Right kidney (tissue), 1 donor: ENCODE data around the gene GNA12.
"Not testable (repeated sequence)": the region's sequence is repeated elsewhere in the genome, so short reads cannot be mapped to it uniquely, and the experiment has no call there.

Experiments used
- DNase-seq: peaks from one replicate; pipeline ENCODE4 v3.0.0-alpha.2; 2016

The GNA12 gene

DNA sequence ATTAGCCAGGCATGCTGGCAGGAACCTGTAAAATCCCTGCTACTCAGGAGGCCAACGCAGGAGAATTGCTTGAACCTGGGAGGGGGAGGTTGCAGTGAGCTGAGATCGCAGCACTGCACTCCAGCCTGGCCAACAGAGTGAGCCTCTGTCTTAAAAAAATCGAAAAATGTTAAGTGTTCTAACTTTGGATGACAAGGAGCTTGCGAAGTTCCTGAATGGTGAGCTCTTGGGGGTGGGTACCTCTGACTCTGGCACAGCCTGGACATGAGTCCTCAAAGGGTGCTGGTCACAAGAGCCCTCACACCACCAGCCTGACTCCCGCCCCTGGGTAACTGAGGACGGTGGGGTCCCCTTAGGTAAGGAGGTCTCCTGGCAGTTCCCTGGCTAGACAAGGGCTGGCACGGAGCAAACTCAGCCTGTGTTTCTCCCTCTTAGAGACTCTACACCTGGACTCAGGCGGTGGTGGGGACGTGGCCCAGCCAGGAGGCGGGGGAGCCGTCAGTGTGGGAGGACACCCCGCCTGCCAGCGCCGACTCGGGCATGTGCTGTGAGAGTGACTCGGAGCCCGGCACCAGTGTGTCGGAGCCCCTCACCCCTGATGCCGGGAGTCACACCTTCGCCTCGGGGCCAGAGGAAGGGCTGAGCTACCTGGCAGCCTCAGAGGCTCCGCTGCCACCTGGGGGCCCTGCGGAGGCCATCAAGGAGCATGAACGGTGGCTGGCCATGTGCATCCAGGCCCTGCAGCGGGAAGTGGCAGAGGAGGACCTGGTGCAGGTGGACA is 132.0 kb downstream of the GNA12 start:
- no peak for DNase-seq

DNA sequence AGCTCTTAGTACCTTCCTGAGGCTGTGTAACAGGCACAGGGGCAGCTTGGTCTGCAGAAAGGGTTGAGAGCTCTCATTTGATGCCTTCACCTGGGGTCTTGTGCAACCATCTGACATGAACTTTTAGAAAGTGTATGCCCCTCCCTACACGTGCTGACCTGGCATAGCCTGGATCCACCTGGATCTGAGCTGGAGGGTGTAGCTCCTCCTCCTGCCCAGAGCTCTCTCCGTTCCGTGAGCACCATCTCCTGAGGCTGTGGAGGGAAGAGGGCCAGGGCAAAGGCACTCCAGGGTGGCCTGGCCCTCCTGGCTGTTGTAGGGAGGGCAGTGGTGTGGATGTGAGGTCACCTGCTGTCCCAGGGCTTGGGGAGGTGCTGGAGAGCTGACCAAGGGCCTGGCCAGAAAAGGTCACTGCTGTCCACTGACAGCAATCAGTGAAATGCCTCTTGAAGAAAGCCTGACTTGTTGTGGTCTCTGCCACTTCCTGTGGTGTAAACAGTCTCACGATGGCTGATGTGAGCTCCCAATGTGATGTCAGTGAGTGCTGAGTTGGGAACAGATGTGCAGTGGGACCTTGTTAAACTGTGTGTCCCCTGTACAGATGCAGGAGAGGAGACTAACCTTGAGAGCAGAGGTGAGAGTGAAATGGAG is 133.1 kb downstream of the GNA12 start:
- no peak for DNase-seq

DNA sequence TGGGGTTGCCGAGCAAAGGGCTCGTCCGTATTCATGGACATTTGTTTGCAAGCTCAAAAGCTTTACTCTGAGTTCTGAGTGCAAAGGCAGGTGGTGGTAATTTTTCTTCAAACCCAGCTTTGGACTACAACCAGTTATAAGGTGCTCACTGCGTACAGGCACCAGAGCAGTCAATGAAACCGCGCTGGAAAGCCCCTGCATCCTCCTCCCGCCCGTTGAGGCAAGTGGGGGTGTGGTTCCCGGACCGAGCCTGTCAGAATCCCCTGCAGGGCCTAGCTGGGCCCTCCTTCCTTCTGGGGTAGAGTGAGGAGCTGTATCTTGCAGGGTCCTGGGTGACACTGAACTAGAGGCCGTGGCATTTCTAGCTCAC is 133.8 kb downstream of the GNA12 start:
- DNase-seq: no peak

DNA sequence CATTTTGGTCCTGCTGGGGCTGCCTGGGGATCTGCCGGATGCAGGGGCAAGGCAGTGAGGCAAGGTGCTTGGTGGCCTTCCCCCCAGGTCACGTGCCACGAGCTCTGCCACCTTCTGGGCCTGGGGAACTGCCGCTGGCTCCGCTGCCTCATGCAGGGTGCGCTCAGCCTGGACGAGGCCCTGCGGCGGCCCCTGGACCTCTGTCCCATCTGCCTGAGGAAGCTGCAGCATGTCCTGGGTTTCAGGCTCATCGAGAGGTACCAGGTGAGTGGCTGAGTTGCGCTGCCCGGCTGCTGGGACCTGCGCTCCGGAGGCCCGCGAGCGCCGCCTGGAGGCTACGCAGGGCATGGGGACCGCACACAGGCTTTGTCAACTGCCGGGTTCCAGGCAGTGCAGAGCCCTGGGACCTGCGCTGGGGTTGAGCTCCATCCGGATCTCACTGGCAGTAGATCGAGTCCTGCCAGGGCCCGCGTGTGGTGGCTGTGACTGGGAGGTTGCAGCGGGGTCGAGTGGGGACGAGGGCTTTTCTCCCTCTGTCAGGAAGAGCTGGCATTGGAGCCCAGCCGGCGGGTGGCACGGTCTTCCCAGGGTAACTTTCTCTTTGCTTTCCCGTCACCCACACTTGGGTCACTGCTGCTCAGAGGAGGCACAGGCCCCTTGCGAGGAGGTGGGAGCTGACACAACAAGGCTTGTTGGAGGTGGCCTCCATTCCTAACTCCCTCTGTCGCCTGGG is 134.4 kb downstream of the GNA12 start:
- DNase-seq: peak; percentile 72

DNA sequence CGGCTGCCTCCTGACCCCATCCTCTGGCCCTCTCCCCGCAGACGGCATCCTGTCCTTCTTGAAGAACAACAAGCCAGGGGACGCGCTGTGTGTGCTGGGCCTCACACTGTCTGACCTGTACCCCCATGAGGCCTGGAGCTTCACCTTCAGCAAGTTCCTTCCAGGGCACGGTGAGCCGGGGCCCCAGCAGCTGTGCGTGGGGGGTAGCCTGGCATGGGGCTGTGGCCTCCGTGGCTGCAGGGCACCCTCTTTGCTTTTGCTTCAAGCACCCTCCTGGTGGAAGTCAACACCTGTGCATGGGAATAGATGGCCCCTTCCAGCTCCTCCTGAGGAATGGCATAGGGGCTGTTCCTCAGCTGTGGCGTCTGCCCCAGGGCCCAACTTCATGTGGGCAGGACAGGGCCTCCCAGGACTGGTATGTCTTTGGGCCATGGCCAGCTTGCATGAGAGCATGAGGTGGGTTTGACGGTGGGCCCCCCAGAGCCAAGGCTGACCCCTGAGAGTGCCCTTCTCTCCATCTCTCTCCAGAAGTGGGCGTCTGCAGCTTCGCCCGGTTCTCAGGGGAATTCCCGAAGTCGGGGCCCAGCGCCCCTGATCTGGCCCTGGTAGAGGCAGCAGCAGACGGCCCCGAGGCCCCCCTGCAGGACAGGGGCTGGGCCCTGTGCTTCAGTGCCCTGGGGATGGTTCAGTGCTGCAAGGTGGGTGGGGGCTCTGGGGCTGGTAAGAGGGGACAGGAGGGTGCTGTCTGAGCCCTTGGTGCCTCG is 135.4 kb downstream of the GNA12 start:
- DNase-seq: no peak

DNA sequence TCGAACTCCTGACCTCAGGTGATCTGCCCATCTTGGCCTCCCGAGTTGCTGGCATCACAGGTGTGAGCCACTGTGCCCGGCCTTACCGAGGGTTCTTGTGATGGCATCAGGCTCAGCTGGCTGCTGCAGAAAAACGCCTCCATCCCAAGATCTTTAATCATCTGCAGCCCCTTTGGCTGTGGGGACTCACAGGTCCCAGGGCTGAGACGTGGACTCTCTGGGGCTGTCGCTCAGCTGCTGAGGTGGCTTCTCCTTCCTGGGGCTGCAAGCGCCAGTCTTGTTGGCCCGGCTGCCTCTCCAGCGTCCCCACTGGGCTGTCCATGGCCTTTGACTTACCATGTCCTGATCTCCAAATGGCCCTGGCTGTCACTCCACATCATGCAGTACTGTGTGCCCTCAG is 136.1 kb downstream of the GNA12 start:
- no peak for DNase-seq

DNA sequence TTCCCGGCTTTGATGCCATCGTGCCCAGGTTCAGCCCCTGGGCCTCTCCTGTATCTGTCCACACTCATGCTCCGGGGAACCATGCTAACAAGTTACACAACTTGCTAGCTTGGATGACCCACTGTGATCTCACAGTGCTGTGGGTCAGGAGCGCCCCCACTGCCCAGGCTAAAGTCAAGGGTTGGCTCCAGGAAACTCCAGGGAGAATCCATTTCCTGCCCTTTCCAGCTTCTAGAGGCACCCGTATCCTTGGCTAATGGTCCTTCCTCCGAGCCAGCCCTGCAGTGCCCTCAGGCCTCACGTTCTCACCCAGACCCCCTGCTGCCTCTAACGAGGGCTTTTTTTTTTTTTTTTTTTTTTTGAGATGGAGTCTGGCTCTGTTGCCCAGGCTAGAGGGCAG is 136.6 kb downstream of the GNA12 start:
- DNase-seq: no peak

DNA sequence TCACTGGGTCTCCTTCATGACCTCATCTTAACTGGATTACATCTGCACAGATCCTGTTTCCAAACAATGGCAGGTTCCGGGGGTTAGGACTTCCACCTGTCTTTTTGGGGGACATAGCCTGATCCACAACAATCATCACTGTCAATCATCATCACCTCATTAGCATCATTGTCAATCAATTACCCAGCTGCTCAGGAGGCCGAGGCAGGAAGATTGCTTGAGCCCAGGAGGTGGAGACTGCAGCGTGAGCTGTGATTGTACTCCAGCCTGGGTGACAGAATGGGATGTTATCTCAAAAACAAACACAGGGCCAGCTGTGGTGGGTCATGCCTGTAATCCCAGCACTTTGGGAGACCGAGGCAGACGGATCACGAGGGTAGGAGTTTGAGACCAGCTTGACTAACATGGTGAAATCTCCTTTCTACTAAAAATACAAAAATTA is 137.4 kb downstream of the GNA12 start:
- DNase-seq: no peak

DNA sequence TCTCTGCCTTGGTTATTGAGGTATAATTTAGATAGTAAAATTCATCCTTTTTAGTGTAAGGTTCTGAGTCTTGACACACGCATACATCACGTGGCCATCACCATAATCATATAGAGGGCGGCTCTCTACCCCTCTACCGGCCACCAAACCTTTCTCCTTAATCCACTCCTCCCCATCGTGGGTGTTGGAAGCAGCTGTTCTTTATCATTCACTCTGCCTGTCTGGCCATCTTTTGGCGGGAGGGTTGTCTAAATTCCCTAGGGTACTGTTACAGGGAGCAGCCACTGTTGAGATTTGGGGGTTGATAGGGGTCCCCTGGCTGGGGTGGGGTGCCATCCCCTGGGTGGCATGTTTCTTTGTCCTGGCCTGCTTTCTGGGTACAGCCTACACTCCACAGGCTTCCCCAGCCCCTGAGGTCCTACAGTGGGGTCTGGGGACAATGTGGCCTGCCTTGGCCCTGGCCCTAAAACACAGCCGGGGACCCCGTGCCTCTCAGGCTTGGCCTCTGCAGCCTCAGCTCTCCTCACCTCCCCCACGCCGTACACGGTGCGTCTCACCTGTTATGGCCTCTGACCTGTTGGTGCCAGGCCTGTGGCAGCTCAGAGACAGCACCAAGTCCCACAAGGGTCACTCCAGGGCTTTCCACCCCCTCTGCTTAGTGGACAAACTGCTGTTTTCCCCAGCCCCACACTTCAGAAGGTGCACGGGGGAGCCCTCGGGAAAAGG is 138.6 kb downstream of the GNA12 start:
- no peak for DNase-seq

DNA sequence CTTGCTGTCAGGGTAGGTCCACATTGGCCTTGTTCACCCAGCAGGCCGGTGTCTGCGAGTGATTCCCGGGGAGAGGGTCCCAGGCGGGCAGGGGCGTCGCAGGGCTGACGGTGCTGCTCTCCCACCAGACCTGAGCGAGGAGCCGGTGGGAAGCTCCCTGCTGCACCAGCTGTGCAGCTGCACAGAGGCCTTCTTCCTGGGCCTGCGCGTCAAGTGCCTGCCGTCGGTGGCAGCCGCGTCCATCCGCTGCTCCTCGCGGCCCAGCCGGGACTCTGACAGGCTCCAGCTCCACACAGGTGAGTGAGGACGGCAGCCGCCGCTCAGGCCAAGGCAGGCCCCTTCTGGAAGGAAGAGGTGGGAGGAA is 141.5 kb downstream of the GNA12 start:
- no peak for DNase-seq

DNA sequence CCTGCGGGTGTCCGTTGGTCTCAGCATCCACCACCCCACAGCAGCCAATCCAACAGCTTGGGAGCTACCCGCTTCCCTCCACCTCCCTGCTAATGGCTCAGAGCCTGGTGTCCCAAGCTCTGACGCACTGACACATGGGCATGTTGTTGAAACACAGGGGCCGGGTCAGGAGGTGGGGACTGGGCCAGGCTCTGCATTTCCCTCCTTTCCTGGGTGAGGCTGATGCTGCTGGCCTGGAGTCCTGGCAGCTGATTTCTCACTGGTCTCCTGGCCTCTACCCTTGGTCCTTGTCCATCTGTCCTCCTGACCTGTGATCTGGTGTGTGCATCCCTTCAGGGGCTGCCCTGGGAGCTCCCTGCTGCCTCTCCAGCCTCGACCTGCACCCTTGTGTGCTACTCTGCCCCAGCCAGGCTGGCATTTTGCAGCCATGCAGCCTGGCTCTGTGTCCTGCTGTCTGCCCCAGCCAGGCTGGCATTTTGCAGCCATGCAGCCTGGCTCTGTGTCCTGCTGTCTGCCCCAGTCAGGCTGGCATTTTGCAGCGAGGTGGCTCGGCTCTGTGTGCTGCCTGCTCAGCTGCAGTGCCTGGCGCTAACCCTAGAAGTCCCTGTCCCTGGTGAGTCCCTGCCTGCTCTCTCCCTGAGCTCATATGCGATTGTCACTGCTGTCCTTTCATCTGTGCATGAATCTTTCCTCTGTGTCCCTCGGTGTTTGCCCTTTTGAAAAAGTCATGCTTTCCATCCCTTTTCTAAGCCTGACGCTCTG is 142.1 kb downstream of the GNA12 start:
- no peak for DNase-seq

DNA sequence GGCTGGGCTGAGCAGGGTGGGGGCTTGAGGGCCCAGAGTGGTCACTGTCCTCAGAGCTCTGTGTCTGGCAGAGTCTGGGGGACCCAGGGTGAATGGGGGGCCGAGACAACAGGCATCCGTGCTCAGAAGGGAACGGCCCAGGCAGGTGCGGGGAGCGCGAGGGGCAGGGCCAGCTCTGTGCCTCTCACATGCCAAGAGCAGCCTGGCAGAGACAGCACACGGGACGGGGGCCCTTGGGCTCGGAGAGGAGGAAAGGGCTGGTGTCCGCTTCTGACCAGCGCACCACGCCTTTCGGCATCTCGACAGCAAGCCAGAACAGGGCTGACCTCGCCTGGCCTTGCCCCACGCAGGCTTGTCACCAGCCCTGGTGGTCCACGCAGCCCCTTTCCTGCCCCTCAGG is 142.7 kb downstream of the GNA12 start:
- no peak for DNase-seq

DNA sequence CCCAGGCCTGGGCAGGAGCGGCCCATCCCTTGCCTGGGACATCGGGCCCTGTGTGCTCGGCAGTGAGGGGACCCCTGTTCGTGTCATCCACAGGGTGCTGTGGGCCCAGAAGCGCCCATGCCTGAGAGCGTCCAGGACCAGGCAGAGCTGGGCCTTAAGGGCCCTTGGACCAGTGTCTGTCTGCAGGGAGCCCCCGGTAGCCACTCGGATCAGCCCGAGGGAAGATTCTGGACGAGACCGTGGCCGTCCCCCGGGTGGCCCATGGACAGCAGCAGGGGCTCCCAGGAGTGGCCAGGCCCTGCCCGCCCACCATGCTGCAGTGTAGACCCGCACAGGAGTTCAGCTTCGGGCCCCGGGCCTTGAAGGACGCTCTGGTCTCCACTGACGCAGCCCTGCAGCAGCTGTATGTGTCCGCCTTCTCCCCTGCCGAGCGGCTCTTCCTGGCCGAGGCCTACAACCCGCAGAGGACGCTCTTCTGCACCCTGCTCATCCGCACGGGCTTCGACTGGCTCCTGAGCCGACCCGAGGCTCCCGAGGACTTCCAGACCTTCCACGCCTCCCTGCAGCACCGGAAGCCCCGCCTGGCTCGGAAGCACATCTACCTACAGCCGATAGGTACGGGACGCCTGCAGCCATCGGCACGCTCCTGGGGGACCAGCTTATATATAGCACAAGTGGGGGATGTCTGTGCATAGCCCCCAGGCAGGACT is 143.8 kb downstream of the GNA12 start:
- no peak for DNase-seq

DNA sequence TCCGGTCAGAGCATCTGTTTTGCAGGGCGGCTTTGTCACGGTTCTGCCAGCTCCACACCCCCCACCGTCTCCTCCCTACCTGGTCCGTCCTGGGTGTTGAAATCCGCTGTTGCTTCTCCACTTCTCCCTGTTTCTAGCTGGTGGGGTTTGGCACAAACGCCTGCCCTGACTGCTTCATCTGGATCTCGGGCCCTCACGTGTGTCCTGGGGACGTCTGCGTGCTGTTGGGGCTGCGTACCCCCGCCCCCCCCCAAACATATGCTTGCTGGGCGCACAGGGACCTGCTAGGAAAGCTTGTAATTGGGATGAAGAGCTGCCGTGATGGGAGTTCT is 144.9 kb downstream of the GNA12 start:
- no peak for DNase-seq

DNA sequence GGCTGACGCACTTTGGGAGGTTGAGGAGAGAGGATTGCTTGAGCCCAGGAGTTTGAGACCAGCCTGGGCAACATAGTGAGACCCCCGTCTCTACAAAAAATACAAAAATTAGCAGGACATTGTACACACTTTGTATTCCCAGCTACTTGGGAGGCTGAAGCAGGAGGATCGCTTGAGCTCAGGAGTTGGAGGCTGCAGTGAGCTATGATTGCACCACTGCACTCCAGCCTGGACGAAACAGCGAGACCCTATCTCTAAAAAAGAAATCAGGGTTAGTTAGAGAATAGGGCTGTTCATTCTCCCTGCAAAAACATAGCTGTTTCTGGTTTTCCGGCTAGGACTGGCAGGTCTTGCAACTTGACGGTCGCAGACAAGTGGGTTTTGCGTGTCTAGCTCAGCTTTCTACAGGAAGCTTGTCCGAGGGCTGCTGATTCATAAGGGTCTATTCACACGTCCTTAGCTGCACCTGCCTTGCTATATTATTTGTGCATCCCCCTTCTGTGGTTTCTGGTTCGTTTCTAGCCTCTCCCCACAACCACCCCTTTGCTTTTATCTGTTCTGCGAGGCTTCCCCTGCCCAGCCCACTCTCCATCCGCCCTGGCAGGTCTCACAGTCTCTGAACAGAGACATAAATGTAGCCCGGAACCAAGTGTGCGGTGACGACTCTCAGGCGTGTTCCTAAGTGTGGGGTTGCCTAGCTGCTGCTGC is 145.4 kb downstream of the GNA12 start:
- DNase-seq: no peak

DNA sequence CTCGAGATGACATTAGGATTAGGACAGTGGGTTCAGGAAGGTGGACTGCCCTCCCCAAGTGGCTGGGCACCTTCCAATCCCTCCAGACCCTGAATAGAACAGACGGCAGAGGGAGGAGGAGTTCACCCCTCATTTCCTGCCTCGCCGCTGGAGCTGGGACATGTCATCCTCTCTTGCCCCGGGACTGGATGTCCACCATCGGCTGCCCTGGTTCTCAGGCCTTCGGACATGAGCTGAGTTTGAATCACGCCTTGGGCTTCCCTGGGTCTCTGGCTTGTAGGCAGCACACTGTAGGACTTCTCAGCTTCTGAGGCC is 150.0 kb downstream of the GNA12 start:
- not testable (repeated sequence) for DNase-seq

DNA sequence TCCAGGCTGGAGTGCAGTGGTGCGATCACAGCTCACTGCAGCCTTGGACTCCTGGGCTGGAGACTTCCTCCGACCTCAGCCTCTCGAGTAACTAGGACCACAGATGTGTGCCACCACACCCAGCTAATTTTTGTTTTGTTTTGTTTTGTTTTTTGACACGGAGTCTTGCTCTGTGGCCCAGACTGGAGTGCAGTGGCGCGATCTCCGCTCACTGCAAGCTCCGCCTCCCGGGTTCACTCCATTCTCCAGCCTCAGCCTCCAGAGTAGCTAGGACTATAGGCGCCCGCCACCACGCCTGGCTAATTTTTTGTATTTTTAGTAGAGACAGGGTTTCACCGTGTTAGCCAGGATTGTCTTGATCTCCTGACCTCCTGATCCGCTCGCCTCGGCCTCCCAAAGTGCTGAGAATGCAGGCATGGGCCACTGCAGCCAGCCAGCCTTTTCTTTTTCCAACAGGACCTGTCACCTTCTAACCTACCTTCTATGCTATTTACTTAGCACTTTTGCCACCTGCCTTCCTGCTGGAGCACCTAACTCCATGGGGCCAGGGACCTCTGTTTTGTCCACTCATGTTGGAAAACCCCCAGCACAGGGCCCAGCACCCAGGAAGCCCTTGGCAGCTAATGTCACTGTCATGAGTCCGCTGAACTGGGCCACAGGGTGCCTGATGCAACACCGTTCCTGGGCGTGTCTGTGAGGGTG is 150.5 kb downstream of the GNA12 start:
- not testable (repeated sequence) for DNase-seq

DNA sequence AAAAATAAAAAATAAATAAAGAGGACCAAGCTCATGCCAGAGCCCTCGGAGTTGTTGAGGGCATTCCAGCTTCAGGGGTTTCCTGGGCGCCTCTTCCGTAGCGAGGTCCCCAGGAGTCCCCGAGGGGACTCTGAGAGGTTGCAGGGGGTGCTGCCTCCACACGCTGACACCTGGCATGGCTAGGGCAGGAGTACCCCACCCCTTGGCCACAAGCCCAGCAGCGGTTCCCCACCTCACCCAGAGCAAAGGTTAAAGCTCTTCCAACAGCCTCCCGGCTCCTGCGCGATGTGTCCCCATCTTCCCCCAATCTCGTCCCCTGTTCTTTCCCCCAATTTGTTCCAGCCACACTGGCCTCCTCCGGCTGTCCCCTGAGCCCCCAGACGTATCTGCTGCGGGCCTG is 151.6 kb downstream of the GNA12 start:
- no peak for DNase-seq

DNA sequence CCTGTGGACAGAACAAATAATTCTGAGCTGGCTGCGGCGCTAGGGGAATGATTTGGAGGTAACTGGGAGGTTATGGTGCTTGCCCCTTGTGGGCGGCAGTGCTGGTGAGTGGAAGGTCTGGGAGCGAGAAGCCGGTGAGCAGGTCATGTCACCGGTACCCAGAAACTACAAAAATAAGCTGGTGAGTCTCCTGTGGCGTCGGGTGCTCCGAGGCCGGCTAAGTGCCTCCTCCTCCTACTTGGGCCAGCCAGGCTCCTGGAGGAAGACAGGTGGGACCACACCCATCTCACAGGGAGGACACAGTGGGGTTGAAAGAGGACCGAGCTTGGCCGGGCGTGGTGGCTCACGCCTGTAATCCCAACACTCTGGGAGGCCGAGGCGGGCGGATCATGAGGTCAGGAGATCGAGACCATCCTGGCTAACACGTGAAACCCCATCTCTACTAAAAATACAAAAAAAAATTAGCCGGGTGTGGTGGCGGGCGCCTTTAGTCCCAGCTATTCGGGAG is 152.1 kb downstream of the GNA12 start:
- not testable (repeated sequence) for DNase-seq
